ENCODE results near the gene UBD. TPM values are rescaled to one million over a fixed set of nuclear protein-coding genes. Genes with fewer than 3 reads are reported as not detected.

The UBD gene
- polyA plus RNA-seq, 1 donor (not counting 4 experiments of a cell fraction or from before 2014, with no cell fraction given), result not detected

DNA sequence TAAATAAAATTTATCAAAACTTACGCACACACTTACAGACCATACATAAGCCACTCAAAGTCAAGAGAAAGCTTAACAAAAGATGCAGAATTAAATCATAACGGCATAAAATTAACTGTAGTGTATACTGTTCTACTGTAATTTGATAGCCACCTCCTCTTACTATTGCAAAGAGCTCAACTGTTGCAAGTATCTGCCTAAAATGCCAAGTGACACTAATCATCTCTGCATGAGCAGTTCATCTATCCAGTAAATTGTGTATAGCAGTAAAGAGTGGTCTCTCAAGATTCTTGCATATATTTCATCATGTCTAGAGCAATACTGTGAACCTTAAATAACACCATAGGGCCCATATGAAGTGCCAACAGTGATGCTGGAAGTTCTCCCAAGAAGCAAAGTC, 37.7 kb upstream of the UBD start:
- Histone ChIP-seq H3K79me2 (ENCODE audit: control insufficient read depth, insufficient read depth, low read length) (no peaks in the 10 kb centered on the region), H4K20me1 (ENCODE audit: control insufficient read depth, extremely low read depth, insufficient read depth, low read length) (no peaks in the 10 kb centered on the region), H3K36me3 (ENCODE audit: control insufficient read depth in 2 of 2, extremely low read depth in 1 of 2, insufficient read depth in 2 of 2, low read length in 2 of 2) (peaks cover 0 to 11% of the 10 kb centered on the region in 2 experiments), H3K27ac (ENCODE audit: control insufficient read depth, insufficient read depth, low read length) (no peak overlapping the region), H3K9me3 (ENCODE audit: control insufficient read depth, low read depth, low read length) (no peaks in the 10 kb centered on the region), H3K27me3 (ENCODE audit: control insufficient read depth, extremely low read depth, insufficient read depth, low read length) (no peaks in the 10 kb centered on the region), H2AFZ (ENCODE audit: control insufficient read depth, low read length) (no peak overlapping the region), H3K4me1 (ENCODE audit: control insufficient read depth, extremely low read depth, insufficient read depth, low read length) (no peaks in the 10 kb centered on the region), H3K4me3 (ENCODE audit: control insufficient read depth in 2 of 3, extremely low read depth in 1 of 3, insufficient read depth in 2 of 3, low read depth in 1 of 3, low read length in 3 of 3) (no peak overlapping the region), H3K4me2 (ENCODE audit: control insufficient read depth, extremely low read depth, insufficient read depth, low read depth, low read length) (no peak overlapping the region), H3K9me1 (ENCODE audit: control insufficient read depth, extremely low read depth, insufficient read depth, low read length) (no peaks in the 10 kb centered on the region), H3K9ac (ENCODE audit: control insufficient read depth, extremely low read depth, insufficient read depth, low read length) (no peak overlapping the region)
- dilution Hi-C loops (cut with MboI; ENCODE audit: extremely low pct_ligation_motif_present, low sequenced_read_pairs), result loop anchor here (10.0 kb wide), 1 partner anchor 212 kb away; no protein-coding TSS in a partner anchor
- DNase-seq (ENCODE audit: low read depth, low spot score), result no peak
- TF ChIP-seq EZH2 (IDR thresholded peaks at IDR 0.05; ENCODE audit: low read length) (no peak), CTCF (optimal IDR thresholded peaks at IDR 0.05 in 1 of 3, IDR thresholded peaks at IDR 0.05 in 1 of 3, conservative IDR thresholded peaks at IDR 0.05 in 1 of 3; ENCODE audit: extremely low read depth in 1 of 3, insufficient read depth in 2 of 3, low read length in 3 of 3) (no peak)
- no peak for FAIRE-seq

DNA sequence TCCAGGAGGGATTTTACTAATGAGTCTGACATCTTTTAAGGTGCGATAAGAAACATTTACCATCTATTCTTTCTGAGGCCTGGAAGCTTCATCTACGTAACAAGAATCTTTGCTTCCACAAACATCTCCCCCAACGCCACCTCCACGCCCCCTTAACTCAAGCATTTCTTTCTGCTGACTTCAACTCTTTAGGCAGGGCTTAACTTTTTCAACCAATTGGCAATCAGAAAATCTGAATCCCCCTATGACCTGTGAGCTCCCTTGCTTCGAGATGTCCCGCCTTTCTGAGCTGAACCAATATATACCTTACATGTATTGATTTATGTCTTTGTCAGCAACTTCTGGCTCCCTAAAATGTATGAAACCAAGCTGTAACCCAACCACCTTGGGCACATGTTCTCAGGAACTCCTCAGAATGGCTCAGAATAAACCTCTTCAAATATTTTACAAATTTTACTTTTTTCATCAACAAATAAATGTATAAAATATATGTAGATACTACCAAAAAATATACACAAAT, 36.9 kb upstream of the UBD start:
- H3K27me3 ChIP-seq (ENCODE audit: control insufficient read depth, extremely low read depth, insufficient read depth, low read length), result no peaks in the 10 kb centered on the region
- TF ChIP-seq CTCF (optimal IDR thresholded peaks at IDR 0.05 in 1 of 3, IDR thresholded peaks at IDR 0.05 in 1 of 3, conservative IDR thresholded peaks at IDR 0.05 in 1 of 3; ENCODE audit: extremely low read depth in 1 of 3, insufficient read depth in 2 of 3, low read length in 3 of 3) (no peak), EZH2 (IDR thresholded peaks at IDR 0.05; ENCODE audit: low read length) (no peak)
- no peak for FAIRE-seq

More for the DNA sequence above, 36.9 kb upstream of the UBD start:
- Histone ChIP-seq H3K4me2 (ENCODE audit: control insufficient read depth, extremely low read depth, insufficient read depth, low read depth, low read length) (no peak overlapping the region), H3K36me3 (ENCODE audit: control insufficient read depth in 2 of 2, extremely low read depth in 1 of 2, insufficient read depth in 2 of 2, low read length in 2 of 2) (peaks cover 0 to 5% of the 10 kb centered on the region in 2 experiments), H3K4me3 (ENCODE audit: control insufficient read depth in 2 of 3, extremely low read depth in 1 of 3, insufficient read depth in 2 of 3, low read depth in 1 of 3, low read length in 3 of 3) (no peak overlapping the region), H3K9me3 (ENCODE audit: control insufficient read depth, low read depth, low read length) (no peaks in the 10 kb centered on the region), H4K20me1 (ENCODE audit: control insufficient read depth, extremely low read depth, insufficient read depth, low read length) (no peaks in the 10 kb centered on the region), H3K9me1 (ENCODE audit: control insufficient read depth, extremely low read depth, insufficient read depth, low read length) (no peaks in the 10 kb centered on the region), H3K9ac (ENCODE audit: control insufficient read depth, extremely low read depth, insufficient read depth, low read length) (no peak overlapping the region), H3K79me2 (ENCODE audit: control insufficient read depth, insufficient read depth, low read length) (no peaks in the 10 kb centered on the region), H3K27ac (ENCODE audit: control insufficient read depth, insufficient read depth, low read length) (no peak overlapping the region), H2AFZ (ENCODE audit: control insufficient read depth, low read length) (no peak overlapping the region), H3K4me1 (ENCODE audit: control insufficient read depth, extremely low read depth, insufficient read depth, low read length) (no peaks in the 10 kb centered on the region)
- dilution Hi-C loops (cut with MboI; ENCODE audit: extremely low pct_ligation_motif_present, low sequenced_read_pairs), result loop anchor here (10.0 kb wide), 1 partner anchor 212 kb away; no protein-coding TSS in a partner anchor
- no peak for DNase-seq (ENCODE audit: low read depth, low spot score)

Measured in keratinocyte (primary cell).